Tibial nerve (tissue), 3 donors: ENCODE measurements around the gene INPP4B.

Experiments used
- POLR2A ChIP-seq, 2 donors: fragments of 450-650 bp; IDR thresholded peaks; one replicate each; pipeline ENCODE4 v1.6.1; 2017; ENCODE audit warnings: antibody characterized with exemption in 2 of 2, mild to moderate bottlenecking in 2 of 2, moderate library complexity in 2 of 2
- TF ChIP-seq, protein P1 (sequence below), 5 experiments: fragments of 200-600 bp in 3 of 5; fragments of 450-650 bp in 2 of 5; sonication (generic) in 3 of 5; IDR thresholded peaks; one replicate each; pipeline ENCODE4 v1.5.1; 2016 to 2019; ENCODE audit warnings: antibody characterized with exemption in 5 of 5, mild to moderate bottlenecking in 3 of 5, moderate library complexity in 2 of 5

DNA sequence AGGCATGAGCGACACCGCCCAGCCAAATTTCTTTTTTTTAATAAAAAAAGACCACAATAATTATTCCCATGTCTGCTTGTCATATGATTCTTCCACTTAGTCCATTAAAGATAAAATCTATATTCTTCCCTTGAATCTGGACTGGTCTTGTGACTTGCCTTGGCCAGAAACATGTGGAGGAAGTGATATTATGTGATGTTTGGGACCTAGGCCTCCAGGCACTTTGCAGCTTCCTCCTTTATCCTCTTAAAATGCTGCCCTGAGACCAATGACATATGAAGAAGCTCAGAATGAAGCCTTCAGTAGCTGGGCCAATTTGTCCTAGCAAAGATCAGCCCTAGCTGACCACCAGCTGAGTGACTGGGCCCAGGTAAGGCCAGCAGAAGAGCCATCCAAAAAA, 250.0 kb downstream of the INPP4B start:
- TF ChIP-seq, protein P1, sequence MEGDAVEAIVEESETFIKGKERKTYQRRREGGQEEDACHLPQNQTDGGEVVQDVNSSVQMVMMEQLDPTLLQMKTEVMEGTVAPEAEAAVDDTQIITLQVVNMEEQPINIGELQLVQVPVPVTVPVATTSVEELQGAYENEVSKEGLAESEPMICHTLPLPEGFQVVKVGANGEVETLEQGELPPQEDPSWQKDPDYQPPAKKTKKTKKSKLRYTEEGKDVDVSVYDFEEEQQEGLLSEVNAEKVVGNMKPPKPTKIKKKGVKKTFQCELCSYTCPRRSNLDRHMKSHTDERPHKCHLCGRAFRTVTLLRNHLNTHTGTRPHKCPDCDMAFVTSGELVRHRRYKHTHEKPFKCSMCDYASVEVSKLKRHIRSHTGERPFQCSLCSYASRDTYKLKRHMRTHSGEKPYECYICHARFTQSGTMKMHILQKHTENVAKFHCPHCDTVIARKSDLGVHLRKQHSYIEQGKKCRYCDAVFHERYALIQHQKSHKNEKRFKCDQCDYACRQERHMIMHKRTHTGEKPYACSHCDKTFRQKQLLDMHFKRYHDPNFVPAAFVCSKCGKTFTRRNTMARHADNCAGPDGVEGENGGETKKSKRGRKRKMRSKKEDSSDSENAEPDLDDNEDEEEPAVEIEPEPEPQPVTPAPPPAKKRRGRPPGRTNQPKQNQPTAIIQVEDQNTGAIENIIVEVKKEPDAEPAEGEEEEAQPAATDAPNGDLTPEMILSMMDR (IDR thresholded peaks at IDR 0.05), result no peak
- no peak for TF ChIP-seq POLR2A (IDR thresholded peaks at IDR 0.05)
